Measurements from ENCODE around the gene MYOM3. TPM values are rescaled to one million over a fixed set of nuclear protein-coding genes. Genes with fewer than 3 reads are reported as not detected.

Gene MYOM3
- total RNA-seq, 1 experiment from 2014 or later, result 7.9 TPM

GRCh38 chr1:24060482-24060881 is 51.5 kb downstream of the MYOM3 start:
- ChIA-PET POLR2A (no interaction called here), RAD21 (ENCODE audit: low non-redundant PET in 1 of 2, low total read pairs in 2 of 2, uncharacterized antibody in 2 of 2, unreplicated experiment in 2 of 2) (no interaction called here), CTCF (no interaction called here)
- intact Hi-C loops (cut with micrococcal nuclease), result no loop called here
- Histone ChIP-seq H3K4me2 (ENCODE audit: low read length) (no peak overlapping the region), H4K20me1 (ENCODE audit: insufficient read depth) (no peaks in the 10 kb centered on the region), H2AFZ (ENCODE audit: low read depth, low read length, poor library complexity, severe bottlenecking) (no peak overlapping the region), H3K4me3 (replicated peaks in 1 of 2; ENCODE audit: low read depth in 1 of 2, low read length in 2 of 2) (no peak overlapping the region), H3K9me2 (ENCODE audit: insufficient read depth) (no peaks in the 10 kb centered on the region), H3K79me2 (ENCODE audit: insufficient read depth, low read length) (no peaks in the 10 kb centered on the region), H3K4me1 (ENCODE audit: control insufficient read depth in 1 of 2, insufficient read depth in 2 of 2, low read length in 2 of 2) (no peaks in the 10 kb centered on the region), H3K27ac (ENCODE audit: low read depth, low read length) (no peak overlapping the region), H3K9me3 (ENCODE audit: control insufficient read depth in 1 of 2, insufficient read depth in 1 of 2, low read depth in 1 of 2, low read length in 2 of 2) (no peaks in the 10 kb centered on the region), H3K9ac (ENCODE audit: low read length) (no peak overlapping the region), H3K36me3 (ENCODE audit: control insufficient read depth in 1 of 2, insufficient read depth in 2 of 2, low read length in 2 of 2) (no peaks in the 10 kb centered on the region), H3K27me3 (ENCODE audit: insufficient read depth, low read length) (no peaks in the 10 kb centered on the region)
- DNase-seq (ENCODE audit: low read depth, low spot score), result no peak
- no TSS peak for BruUV-seq (replicated peaks)
- ATAC-seq, result no peak
- no peak for TF ChIP-seq JUND (IDR thresholded peaks at IDR 0.05)
- TF ChIP-seq TCF7L2 (IDR thresholded peaks at IDR 0.05; ENCODE audit: borderline replicate concordance, extremely low read depth, insufficient read depth, insufficient read length), result no peak
- TF ChIP-seq ATF3 (IDR thresholded peaks at IDR 0.05), result no peak
- no peak for TF ChIP-seq SP1 (IDR thresholded peaks at IDR 0.05; ENCODE audit: low read depth)
- TF ChIP-seq ZBTB33 (IDR thresholded peaks at IDR 0.05; ENCODE audit: extremely low read depth, insufficient replicate concordance, low read length), result no peak
- no peak for TF ChIP-seq YY1 (IDR thresholded peaks at IDR 0.05; ENCODE audit: extremely low read depth, insufficient replicate concordance, low read depth, low read length)
